HG03442 (cell line): ENCODE results near the gene CLTA.
A peak's percentile ranks its signal among the peaks of the same experiment; 100 is the strongest.

Experiments used
- ATAC-seq: cut with Tn5 transposase; IDR thresholded peaks from one replicate; pipeline ENCODE4 v1.9.1; 2021; ENCODE audit warnings: mild to moderate bottlenecking, moderate library complexity; ENCODE audit not compliant: unreplicated experiment

Gene CLTA

DNA sequence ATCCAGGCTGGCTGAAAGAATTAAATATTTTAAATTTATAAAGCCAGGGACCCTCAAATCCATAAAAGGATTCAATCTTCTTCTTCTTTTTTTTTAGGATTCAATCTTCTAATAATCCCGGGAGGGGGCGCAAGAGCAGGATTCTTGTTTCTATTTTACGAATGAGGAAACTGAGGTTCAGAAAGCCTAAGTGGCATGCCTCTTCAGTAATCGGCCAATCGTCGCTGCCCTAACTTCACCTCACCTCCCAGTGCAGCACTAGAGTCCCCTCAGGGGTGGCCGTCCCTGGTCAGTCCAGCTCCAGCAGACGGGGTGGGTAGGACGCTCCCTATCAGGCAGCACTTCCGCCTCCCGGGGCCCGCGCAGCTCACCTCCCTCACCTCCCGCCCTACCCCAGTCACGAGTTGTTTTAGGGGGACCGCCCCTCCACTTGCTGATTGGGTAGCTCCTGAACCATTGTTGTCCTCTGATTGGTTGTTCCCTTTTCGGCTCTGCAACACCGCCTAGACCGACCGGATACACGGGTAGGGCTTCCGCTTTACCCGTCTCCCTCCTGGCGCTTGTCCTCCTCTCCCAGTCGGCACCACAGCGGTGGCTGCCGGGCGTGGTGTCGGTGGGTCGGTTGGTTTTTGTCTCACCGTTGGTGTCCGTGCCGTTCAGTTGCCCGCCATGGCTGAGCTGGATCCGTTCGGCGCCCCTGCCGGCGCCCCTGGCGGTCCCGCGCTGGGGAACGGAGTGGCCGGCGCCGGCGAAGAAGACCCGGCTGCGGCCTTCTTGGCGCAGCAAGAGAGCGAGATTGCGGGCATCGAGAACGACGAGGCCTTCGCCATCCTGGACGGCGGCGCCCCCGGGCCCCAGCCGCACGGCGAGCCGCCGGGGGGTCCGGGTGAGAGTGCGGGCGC lies at the start of gene CLTA:
Gene CLTA (plus strand): TSS at position 534 of the 902 bp plus-strand sequence. CDS start 136 bp downstream, at position 670.
- ATAC-seq = peak; percentile 96

DNA sequence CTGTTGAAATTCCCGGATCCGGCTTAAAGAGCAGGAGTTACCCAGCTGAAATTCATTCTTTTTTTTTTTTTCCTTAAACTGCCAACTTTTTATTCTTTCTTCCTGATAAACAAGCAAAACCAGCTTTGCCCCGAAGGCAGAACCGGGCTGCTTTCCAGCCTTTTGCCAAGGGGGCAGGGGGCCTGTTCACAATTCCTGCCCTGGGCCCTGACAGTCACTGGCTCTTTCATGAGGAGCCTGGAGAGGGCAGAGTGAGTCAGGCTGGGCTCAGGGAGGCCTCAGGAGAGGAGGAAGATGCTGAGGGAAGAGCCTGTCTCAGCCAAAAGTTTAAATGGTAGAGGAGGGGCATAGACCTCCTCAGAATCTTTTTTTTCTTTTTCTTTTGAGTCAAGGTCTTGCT lies 49.4 kb upstream of the CLTA start:
- ATAC-seq = no peak

GRCh38 chr9:36141761-36142160 lies 49.0 kb upstream of the CLTA start:
- no peak for ATAC-seq

DNA sequence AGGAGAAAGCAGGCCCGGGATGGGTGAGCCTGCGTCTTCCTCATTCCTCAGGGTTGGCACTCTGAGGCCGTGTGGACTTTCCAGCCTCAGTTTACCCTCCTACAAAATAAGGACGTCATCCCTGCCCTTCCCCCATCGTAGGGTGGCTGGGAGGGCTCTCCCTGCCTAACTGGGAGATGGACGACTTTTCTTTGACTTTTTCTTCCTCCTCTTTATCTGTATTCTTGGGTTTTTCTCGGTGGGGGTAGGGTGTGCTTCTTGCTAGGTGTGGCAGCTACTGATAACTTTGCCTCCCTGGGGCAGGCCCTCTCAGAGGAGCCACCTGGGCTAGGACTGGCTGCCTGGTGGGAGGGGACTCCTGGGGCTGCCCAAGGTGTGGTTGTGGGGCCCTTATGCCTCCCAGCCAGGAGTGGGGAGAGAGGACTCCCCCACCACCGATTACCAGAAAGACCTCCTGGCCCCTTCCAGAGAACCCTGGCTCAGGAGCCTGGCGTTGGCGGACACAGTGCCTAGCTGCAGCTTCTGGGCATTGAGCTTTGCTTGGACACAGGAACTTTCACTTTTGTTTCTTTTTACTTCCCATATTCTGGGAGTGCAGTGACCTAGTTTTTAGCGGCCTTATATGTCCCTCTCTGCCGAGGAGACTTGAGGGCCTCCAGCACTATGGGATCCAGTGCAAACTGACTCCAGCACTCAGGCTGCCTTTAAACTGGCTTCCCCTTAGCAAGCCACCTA lies 48.0 kb upstream of the CLTA start:
- no peak for ATAC-seq

GRCh38 chr9:36143245-36143641 lies 47.5 kb upstream of the CLTA start:
- no peak for ATAC-seq

DNA sequence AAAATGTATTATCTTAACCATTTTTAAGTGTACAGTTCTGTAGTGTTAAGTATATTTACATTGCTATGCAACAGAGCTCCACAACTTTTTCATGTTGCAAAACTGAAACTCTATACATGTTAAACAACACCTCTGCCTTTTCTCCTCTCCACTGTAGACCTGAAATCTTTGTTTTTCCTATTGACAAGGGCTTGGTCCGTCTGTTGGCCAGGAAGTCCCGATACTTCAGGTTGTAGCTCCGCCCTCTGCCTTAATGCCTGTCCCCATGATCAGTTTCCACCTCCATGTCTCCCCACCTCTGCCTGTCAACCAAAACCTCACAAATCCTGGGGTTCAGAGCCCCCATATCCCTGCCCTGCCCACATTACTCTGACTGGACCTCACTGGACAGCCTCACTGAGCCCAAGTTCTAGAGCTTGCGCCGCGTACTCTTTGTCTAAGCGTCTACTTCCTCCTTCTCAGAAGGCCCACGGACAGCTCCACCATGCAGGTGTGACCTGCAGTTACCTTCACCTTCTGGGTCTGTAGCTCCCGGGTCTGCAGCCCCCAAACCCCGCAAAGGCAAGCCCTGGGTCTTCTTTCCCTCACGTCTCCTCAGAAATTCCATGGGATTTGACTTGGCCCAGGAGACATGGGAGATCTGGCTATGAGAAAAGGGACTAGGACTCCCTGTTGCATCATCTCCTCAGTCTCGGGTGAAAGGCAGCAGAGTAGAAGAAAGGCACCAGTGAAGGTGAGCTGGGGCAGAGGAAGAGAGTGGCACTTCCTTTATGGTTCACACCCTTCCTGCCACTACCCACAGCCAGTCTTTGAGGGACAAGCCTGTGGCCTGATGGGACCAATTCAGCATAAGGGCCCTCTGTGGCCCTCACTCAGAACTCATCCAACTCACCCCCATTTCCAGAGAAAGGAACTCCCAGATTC lies 46.1 kb upstream of the CLTA start:
- no peak for ATAC-seq

DNA sequence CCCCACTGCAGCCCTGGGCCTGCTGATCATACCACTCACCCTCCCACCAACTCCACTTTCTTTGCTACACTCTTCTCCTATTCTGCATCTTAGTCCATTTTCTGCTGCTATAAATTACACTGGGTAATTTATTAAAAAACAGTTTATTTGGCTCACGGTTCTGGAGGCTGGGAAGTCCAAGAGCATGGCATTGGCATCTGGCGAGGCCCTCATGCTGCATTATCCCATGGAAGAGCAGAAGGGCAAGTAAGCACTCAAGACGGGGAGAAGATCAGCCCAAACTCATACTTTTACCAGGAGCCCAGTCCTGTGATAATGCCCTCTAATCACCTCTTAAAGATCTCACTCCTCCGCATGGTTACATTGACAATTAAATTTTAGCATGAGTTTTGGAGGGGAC lies 44.8 kb upstream of the CLTA start:
- no peak for ATAC-seq

GRCh38 chr9:36146651-36147050 lies 44.1 kb upstream of the CLTA start:
- ATAC-seq = no peak

DNA sequence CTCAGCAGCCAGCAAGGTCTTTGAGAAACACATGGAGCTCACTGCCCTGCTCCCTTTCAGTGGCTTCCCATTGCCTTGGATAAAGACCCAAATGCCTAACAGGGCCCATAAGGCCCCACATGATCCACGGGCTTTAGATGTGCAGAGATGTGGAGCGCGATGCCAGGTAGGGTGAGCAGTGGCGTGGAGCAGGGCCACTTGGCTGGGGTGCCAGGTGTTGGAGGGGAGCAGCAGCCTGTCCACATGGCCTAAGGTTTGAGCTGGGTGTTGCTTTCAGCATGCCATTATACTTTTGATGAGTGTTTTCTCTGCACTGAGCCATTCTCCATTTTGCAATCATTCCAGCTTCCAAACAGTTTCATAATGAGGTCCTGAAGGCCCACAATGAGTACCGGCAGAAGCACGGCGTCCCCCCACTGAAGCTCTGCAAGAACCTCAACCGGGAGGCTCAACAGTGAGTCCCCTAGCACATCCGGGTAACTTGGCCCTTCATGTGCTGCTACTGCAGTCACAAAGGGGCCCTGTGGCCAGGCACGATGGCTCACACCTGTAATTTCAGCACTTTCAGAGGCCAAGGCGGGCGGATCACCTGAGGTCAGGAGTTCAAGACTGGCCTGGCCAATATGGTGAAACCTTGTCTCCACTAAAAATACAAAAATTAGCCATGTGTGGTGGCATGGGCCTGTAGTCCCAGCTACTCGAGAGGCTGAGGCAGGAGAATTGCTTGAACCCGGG lies 43.1 kb upstream of the CLTA start:
- no peak for ATAC-seq

DNA sequence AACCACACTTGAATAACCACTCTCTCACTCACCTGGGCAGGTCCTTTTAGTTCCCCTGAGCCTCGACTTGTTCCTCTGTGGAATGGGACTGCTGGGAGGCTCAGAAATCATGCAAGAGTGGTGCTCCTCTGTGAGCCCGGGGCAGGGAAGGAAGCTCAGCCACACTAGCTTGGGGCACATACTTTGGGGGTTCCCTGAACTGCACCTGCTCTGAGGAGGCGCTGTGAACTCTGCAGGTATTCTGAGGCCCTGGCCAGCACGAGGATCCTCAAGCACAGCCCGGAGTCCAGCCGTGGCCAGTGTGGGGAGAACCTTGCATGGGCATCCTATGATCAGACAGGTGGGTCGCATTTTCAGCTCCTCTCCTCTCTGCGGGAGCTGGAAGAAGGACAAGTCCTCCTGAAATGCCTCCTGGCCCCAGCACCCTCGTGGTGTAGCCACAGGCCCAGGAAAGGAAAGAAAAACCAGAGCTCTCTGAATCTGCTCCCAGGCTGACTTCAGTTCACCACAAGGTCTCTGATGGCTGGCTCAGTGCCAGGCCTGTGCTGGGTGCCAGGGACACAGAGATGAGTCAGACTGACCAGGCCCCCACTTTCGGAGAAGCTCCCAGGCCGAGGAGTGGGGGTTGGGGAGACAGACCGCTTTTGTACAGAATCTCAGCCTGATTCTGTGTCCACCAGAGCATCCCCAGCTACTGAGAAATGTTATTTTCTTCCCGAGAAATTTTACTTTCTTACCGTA lies 42.2 kb upstream of the CLTA start:
- ATAC-seq = peak; percentile 47

DNA sequence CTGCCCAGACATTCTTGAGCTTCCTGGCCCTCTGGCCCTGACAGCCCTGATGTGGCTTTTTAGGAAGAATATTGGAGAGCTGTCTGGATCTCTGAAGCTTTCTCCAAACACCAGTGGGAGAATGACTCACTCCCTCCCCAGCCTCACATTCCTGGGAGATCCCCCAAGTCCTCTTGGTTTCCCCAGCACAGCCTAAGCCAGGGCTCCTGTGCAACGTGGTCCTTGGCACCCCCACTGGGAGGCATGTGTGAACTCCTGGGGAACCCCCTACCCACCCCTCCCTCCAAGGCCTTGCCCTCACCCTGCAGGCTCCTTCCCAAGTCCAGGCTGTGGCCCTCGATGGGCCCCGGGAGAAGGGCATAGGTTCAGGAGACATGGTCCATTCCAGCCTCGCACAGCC lies 41.5 kb upstream of the CLTA start:
- no peak for ATAC-seq

DNA sequence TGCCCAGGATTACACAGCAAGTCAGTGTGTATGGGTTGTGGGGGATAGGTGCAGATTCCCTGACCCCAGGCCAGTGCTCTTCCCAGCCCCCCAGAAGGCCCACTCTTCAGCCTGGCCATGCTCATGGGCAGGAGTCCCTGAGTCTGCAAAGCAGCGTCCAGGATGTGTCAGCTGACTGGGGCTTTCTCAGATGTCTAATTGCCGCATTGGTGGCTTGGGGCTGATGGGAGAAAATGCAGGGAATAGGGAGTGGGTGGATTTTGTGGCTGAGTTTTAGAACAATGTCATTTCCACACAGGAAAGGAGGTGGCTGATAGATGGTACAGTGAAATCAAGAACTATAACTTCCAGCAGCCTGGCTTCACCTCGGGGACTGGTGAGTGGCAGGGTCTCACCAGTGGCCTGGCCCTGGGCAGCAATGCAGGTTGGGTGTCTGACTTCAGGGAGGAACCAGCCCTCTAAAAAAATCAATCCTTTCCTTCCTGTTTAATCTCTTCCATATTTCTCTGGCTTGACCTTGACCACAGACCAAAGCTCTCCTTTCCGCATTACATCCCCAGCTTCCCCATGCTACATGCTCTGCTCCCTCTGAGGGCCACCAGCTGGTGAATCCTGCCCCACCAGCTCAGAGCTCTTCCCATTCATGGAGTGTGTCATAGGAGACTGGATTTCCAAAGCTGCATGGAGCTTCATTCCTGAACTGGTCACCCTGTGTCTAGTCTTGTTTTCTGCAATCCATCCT lies 40.0 kb upstream of the CLTA start:
- ATAC-seq = no peak

GRCh38 chr9:36151316-36152210 lies 39.2 kb upstream of the CLTA start:
- peak; percentile 66 for ATAC-seq

- ATAC-seq = no peak
Observed at GRCh38 chr9:36152741-36153438, 37.8 kb upstream of the CLTA start.

GRCh38 chr9:36153746-36154145 lies 37.0 kb upstream of the CLTA start:
- ATAC-seq = no peak

DNA sequence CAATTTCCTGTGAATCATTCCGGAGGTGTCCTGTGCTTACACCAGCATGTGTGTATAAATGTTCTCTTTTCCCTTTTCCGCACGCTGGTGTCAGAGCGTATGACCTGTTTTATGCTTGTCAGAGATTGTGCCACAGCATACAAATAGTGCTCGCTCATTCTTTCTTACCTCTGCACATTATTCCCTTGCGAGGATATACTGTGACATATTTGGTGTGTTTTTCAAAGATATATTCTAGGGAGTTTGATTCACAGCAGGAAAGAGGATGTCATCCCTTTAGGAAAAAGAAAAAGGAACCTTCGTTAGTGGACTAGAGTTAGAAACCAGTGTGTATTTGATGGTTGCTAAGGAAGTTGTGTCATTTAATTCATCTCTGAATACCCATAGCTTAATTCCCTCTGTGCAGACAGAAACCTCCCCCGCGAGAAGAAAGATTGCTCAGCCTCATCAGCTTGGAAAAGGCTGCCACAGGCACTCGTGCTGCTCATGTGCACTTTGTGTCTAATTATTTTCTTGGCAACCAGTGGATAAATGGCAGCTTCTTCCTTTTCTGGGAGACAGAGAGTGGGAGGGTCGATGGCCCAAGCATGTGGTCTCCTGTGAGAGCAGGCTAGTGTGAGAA lies 36.3 kb upstream of the CLTA start:
- ATAC-seq = no peak

DNA sequence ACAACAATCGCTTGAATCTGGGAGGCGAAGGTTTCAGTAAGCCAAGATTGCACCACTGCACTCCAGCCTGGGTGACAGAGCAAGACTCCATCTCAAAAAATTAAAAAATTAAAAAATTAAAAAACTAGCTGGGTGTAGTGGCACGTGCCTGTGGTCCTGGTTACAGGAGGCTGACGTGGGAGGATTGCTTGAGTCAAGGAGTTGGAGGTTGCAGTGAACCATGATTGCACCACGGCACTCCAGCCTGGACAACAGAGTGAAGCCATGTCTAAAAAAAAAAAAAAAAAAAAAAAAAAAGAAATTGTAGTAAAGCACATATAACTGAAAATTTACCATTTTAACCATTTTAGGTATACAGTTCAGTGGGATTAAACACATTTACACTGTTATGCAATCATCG lies 34.6 kb upstream of the CLTA start:
- ATAC-seq = no peak
